Activated T-helper 2 cell treated with anti-CD3 and anti-CD28 coated beads, Interferon-gamma antibody, Interleukin-2, Interleukin-4, amounts not matched to agents 10 μg/mL and 5 μg/mL and 100 μg/mL, durations not matched to agents 14 hours and 24 hours and 36 hours (primary cell): ENCODE results near the gene ZMYND10. TPM values are rescaled to one million over a fixed set of nuclear protein-coding genes. Genes with fewer than 3 reads are reported as not detected.

ENCODE experiments used
- DNase-seq: peaks from one replicate; pipeline ENCODE4 v3.0.0; 2021; ENCODE audit warnings: low spot score
- H3K27ac Mint-ChIP-seq: one replicate; pipeline ENCODE4 v1.8.0; 2021; ENCODE audit warnings: mixed read lengths
- H3K27me3 Mint-ChIP-seq: one replicate; pipeline ENCODE4 v1.8.0; 2021; ENCODE audit warnings: low read depth, mixed read lengths
- H3K36me3 Mint-ChIP-seq: one replicate; pipeline ENCODE4 v1.8.0; 2021; ENCODE audit warnings: low read depth, mixed read lengths
- H3K4me1 Mint-ChIP-seq: one replicate; pipeline ENCODE4 v1.8.0; 2021; ENCODE audit warnings: low read depth, mixed read lengths
- H3K4me3 Mint-ChIP-seq: one replicate; pipeline ENCODE4 v1.8.0; 2021; ENCODE audit warnings: low read depth, mild to moderate bottlenecking, moderate library complexity, mixed read lengths
- H3K9me3 Mint-ChIP-seq: one replicate; pipeline ENCODE4 v1.8.0; 2021; ENCODE audit warnings: mixed read lengths
- intact Hi-C: fragments of 100-400 bp; cut with micrococcal nuclease; formaldehyde crosslinking; loops from one replicate; pipeline ENCODE4 v1.15.1; 2023
- total RNA-seq: library from RNA; stranded (reverse); gene quantifications from 2 replicates; pipeline ENCODE4 v1.2.3, GENCODE V29; 2022

Gene ZMYND10
- total RNA-seq, 1 donor from 2014 or later = 0.94 TPM

GRCh38 chr3:50298836-50299637 lies 46.5 kb downstream of the ZMYND10 start, which contains the start of the genes HYAL3 and NAA80:
Gene HYAL3 (minus strand): TSS chr3:50299405. CDS start chr3:50295602, 3,803 bp downstream.
Gene NAA80 (minus strand): TSS chr3:50299405. CDS start chr3:50297463, 1,942 bp downstream.
- Mint-ChIP-seq H3K27ac (peak within 1 kb of the TSS; percentile 93), H3K9me3 (no peaks in the 10 kb centered on the region), H3K36me3 (peaks cover 3% of the 10 kb centered on the region), H3K4me3 (peak within 1 kb of the TSS; percentile 98), H3K27me3 (no peaks in the 10 kb centered on the region), H3K4me1 (peaks cover 17% of the 10 kb centered on the region)
- peak; percentile 99 for DNase-seq
- intact Hi-C loops = loop anchor here (1.0 to 10.0 kb wide), 7 partner anchors 22 to 364 kb away; partner anchors contain the start of genes CYB561D2, GNAI2, NPRL2 and TUSC2

- no peak for DNase-seq
- H3K4me1 Mint-ChIP-seq = peaks cover 17% of the 10 kb centered on the region
- H3K9me3 Mint-ChIP-seq = no peaks in the 10 kb centered on the region
- H3K36me3 Mint-ChIP-seq = peaks cover 3% of the 10 kb centered on the region
- peak overlapping the region; percentile 98 for H3K4me3 Mint-ChIP-seq
- no peaks in the 10 kb centered on the region for H3K27me3 Mint-ChIP-seq
- H3K27ac Mint-ChIP-seq = peak overlapping the region; percentile 39
- intact Hi-C loops = loop anchor here (2.0 to 10.0 kb wide), 5 partner anchors 31 to 363 kb away; partner anchors contain the start of genes CYB561D2, GNAI2, NPRL2 and TUSC2
These were observed 47.4 kb downstream of the ZMYND10 start for GRCh38 chr3:50297896-50298725.

GRCh38 chr3:50297384-50297775 lies 48.2 kb downstream of the ZMYND10 start:
- H3K9me3 Mint-ChIP-seq = no peaks in the 10 kb centered on the region
- peak overlapping the region; percentile 98 for H3K4me3 Mint-ChIP-seq
- peaks cover 23% of the 10 kb centered on the region for H3K4me1 Mint-ChIP-seq
- no peak overlapping the region for H3K27ac Mint-ChIP-seq
- DNase-seq = no peak
- H3K27me3 Mint-ChIP-seq = no peaks in the 10 kb centered on the region
- peaks cover 3% of the 10 kb centered on the region for H3K36me3 Mint-ChIP-seq
- intact Hi-C loops = loop anchor here (10.0 kb wide), 1 partner anchor 363 kb away; no protein-coding TSS in a partner anchor

- no peaks in the 10 kb centered on the region for H3K9me3 Mint-ChIP-seq
- H3K36me3 Mint-ChIP-seq = peaks cover 3% of the 10 kb centered on the region
- peak overlapping the region; percentile 98 for H3K4me3 Mint-ChIP-seq
- DNase-seq = no peak
- no peak overlapping the region for H3K27ac Mint-ChIP-seq
- peaks cover 23% of the 10 kb centered on the region for H3K4me1 Mint-ChIP-seq
- no peaks in the 10 kb centered on the region for H3K27me3 Mint-ChIP-seq
- intact Hi-C loops = loop anchor here (10.0 kb wide), 1 partner anchor 362 kb away; no protein-coding TSS in a partner anchor
These were observed 48.7 kb downstream of the ZMYND10 start for GRCh38 chr3:50296721-50297383.

- Mint-ChIP-seq H3K4me3 (peak overlapping the region; percentile 20), H3K27me3 (no peaks in the 10 kb centered on the region), H3K9me3 (no peaks in the 10 kb centered on the region), H3K27ac (no peak overlapping the region), H3K36me3 (peaks cover 10% of the 10 kb centered on the region), H3K4me1 (peaks cover 23% of the 10 kb centered on the region)
- intact Hi-C loops = loop anchor here (10.0 kb wide), 1 partner anchor 361 kb away; no protein-coding TSS in a partner anchor
- DNase-seq = no peak
These were observed 49.7 kb downstream of the ZMYND10 start for GRCh38 chr3:50295553-50296431.

- no peaks in the 10 kb centered on the region for H3K9me3 Mint-ChIP-seq
- H3K27ac Mint-ChIP-seq = no peak overlapping the region
- intact Hi-C loops = loop anchor here (10.0 kb wide), 1 partner anchor 360 kb away; no protein-coding TSS in a partner anchor
- H3K4me1 Mint-ChIP-seq = peaks cover 14% of the 10 kb centered on the region
- DNase-seq = no peak
- H3K4me3 Mint-ChIP-seq = no peak overlapping the region
- H3K36me3 Mint-ChIP-seq = peaks cover 19% of the 10 kb centered on the region
- H3K27me3 Mint-ChIP-seq = no peaks in the 10 kb centered on the region
These were observed 50.8 kb downstream of the ZMYND10 start for GRCh38 chr3:50294492-50295403.

- Mint-ChIP-seq H3K4me1 (peaks cover 14% of the 10 kb centered on the region), H3K27ac (no peak overlapping the region), H3K27me3 (no peaks in the 10 kb centered on the region), H3K4me3 (no peak overlapping the region), H3K9me3 (no peaks in the 10 kb centered on the region), H3K36me3 (peaks cover 26% of the 10 kb centered on the region)
- DNase-seq = no peak
- intact Hi-C loops = loop anchor here (10.0 kb wide), 1 partner anchor 359 kb away; no protein-coding TSS in a partner anchor
These were observed 51.4 kb downstream of the ZMYND10 start for GRCh38 chr3:50294089-50294488.

GRCh38 chr3:50293079-50293801 lies 52.3 kb downstream of the ZMYND10 start:
- H3K36me3 Mint-ChIP-seq = peaks cover 33% of the 10 kb centered on the region
- H3K9me3 Mint-ChIP-seq = no peaks in the 10 kb centered on the region
- no peak for DNase-seq
- H3K27ac Mint-ChIP-seq = peak overlapping the region; percentile 96
- H3K27me3 Mint-ChIP-seq = no peaks in the 10 kb centered on the region
- intact Hi-C loops = loop anchor here (2.0 to 10.0 kb wide), 2 partner anchors 66 to 358 kb away; partner anchors contain the start of gene TMEM115
- H3K4me1 Mint-ChIP-seq = peaks cover 13% of the 10 kb centered on the region
- peak overlapping the region; percentile 95 for H3K4me3 Mint-ChIP-seq

- Mint-ChIP-seq H3K36me3 (peaks cover 41% of the 10 kb centered on the region), H3K4me1 (peaks cover 9% of the 10 kb centered on the region), H3K9me3 (no peaks in the 10 kb centered on the region), H3K27me3 (no peaks in the 10 kb centered on the region), H3K4me3 (peak within 1 kb of the TSS; percentile 95), H3K27ac (peak within 1 kb of the TSS; percentile 96)
- peak; percentile 96 for DNase-seq
- intact Hi-C loops = loop anchor here (1.0 to 10.0 kb wide), 3 partner anchors 45 to 358 kb away; partner anchors contain the start of gene TMEM115
These were observed 53.1 kb downstream of the ZMYND10 start, which contains the start of gene IFRD2 for GRCh38 chr3:50292159-50293078. Gene IFRD2 (minus strand): TSS chr3:50292429. CDS start chr3:50292274, 155 bp downstream.
